ENCODE results near the gene CLDN4.
"Not testable (repeated sequence)": the region's sequence is repeated elsewhere in the genome, so short reads cannot be mapped to it uniquely, and the experiment has no call there.

- TF ChIP-seq CTCF (IDR thresholded peaks at IDR 0.05; ENCODE audit: low read depth, low read length, poor library complexity, severe bottlenecking); EZH2phosphoT487 (IDR thresholded peaks at IDR 0.05; ENCODE audit: borderline replicate concordance, low read length): not testable (repeated sequence)
Observed at GRCh38 chr7:73787786-73788048, 43.1 kb upstream of the CLDN4 start.

All from DOHH2 (cell line).